HG02642 (cell line): ENCODE measurements around the gene GABRB1.

Experiments used
- ATAC-seq: cut with Tn5 transposase; IDR thresholded peaks from one replicate; pipeline ENCODE4 v1.9.1; 2021; ENCODE audit warnings: mild to moderate bottlenecking; ENCODE audit not compliant: unreplicated experiment, poor library complexity

GABRB1 gene

DNA sequence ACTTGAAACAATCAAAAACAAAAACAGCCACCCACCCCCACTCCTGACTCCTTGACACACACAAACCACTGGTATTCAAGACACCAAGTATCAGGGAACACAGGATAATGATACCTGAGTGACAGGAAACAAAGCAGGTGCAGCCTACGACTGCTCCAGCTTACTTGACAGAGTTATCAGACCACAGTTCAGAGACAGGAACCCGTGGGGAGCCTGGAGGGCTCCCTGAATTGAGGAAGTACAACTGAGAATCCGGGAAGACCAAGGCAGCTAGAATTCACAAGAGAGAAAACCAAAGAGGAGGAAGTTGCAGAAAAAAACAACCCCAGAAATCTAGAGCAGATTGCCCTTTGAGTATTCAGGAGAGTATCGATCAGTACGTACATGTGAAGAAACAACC lies 411.6 kb downstream of the GABRB1 start:
- peak; percentile 87 for ATAC-seq

DNA sequence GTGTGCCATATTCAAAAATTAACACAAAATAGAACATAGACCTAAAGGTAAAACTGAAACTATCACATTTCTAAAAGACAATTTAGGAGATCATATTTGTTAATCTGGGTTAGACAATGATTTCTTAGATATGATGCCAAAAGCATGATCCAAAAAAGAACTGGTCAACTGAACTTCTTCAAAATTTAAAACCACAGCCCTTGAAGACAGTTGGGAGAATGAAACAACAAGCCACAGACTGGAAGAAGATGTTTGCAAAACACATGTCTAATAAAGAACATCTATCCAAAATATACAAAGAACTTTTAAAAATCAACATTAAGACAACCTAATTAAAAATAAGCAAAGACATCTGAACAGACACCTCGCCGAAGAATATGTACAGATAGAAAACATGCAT lies 412.7 kb downstream of the GABRB1 start:
- no peak for ATAC-seq

DNA sequence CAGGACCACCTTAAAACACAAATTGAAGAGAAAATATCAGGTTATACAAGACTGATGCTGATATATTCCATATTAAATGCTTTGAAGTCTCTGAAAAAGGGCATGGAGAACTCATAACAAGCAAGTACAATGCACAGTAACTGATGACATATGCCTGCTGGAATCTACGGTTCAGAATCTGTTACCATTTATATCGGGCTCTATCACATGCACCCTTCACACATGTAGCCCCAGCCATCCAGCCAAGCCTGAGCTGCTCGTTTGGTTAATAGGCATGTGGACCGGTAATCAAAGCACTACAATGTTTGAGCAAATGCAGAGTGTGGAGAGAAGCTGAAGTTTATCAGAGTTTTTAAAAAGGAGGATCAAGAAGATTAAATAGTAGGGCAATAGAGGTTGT lies 420.3 kb downstream of the GABRB1 start:
- no peak for ATAC-seq

DNA sequence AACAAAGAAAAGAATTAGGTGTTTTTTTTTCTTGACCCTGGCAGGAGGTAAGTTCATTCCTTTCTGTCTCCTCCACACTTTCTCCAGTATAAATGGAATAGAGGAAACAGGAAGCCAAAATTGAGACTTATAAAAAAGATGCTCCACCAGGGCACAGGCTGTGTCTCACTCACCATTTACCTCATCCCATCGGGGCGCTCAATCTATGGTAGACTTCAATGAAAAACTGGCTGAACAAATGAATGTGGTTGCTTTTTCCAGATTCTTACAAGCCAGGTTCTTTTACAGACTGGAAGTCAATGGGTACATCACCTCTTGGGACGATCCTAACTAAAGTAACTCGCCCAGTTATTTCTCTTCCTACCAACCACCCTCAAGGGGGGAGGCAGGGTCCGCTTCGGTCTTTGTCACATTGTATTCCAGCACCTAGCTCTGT lies 431.4 kb downstream of the GABRB1 start:
- ATAC-seq, result peak; percentile 29

DNA sequence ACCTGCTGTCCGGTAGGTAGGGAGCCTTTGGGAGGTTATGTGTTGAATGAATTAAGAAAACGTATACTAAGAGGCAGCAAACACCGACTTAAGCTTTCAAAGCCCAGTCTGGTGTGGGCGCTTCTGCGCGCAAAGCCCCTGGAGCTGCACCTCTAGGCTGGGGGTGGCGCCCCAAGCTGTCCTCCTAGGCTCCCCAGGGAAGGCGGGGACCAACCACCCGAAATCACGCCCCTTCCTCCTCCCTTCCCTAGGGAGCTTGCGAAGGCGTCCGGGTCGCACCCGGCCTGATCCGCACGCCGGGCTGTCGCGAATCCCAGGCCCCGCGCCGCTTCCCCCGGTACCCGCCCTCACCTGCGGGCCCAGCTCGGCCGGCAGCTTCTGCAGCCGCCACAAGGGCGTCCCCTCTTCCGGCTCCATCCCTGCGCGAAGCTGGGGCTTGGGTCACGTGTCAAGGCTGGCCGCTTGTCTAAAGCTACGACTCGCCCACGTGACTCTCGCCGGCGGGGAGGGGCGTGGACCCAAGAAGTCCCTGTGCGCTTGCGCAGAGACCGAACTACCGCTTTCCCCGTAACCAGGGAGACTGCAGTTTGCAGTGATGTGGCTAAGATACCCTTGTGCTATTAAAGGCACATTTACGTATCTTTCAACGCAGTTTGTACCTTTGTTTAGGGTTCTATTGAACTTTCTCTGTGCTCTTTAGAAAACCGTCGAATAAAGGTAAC lies 432.0 kb downstream of the GABRB1 start, which contains the start of gene COMMD8:
Gene COMMD8, minus strand, starts transcription at position 468 of the 722 bp plus-strand sequence. Its CDS starts 51 bp downstream, at position 417.
- peak; percentile 93 for ATAC-seq

DNA sequence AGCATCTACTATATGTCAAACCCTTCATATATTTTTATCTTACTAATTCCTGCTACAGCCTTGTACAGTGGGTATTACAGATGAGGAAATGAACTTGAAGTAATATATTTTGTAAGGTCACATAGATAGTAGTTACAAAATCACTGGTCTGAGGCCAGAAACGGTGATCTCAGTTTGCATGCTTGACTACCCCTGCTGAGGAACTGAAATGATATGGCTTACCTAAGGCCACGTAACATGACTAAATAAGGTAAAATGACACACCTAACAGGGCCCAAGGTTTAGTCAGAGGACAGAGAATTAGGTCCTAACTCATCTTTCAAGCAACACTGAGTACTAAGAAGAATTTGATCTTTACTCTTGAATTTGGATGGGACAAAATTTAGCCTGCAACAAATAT lies 433.6 kb downstream of the GABRB1 start:
- ATAC-seq, result peak; percentile 19

DNA sequence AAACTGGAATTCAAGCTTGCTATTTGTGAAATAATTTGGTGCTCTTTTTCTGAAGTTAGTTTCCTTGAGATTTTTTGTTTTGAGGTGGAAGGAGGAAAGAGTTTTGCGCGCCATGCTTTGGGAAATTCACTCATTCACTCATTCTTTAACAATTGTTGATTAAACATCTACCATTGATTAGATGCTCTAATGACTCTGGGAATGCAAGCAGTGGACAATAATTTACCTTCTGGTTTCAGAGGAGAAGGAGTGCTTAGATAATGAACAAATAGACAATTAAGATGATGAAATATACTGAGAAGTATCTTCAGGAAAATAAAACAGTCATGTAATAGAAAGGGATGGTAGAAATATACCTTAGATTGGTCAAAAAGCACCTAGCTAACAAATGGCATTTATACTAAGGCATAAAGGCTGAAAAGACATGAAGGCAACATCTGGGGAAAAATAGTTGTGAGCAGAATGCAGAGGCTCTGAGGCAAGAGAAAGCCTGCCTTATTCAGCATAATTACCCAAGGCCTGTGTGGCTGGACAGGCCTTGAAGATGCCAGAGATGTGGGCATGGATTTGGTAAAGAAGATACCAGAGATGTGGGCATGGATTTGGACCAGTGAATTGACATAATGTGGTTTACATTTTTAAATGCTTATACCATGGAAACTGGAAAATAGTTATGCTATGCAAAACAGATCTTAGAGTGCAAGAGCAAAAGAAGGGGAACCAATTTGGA lies 434.9 kb downstream of the GABRB1 start:
- ATAC-seq, result no peak

DNA sequence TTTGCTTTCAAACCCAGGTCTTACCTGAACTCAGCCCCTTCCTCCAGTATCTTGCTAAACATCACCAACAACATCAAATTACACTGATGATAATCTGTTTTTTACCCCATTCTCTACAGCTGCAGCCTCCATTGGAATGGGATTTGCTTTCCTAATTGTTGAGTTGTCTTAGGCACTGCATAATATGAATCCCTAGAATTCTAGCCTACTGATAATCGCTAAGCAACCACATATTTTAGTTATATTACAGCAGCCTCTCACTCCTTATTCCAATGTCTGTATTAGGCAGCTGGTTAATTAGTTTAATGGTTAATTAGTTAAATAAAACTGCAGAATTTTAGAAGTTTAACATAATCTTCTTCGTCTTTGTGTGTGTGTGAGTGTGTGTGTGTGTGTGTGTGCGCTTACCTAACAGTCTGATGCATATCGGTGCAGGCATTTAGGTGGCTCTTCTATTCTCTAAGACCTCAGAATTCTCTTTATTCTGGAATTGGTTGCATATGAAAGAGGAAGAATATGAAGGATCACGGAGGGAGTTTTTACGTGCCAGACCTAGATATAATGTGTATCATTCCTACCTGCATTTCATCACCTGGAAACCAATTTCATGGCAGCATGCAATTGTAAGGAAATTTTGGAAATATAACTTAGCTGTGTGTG lies 437.5 kb downstream of the GABRB1 start:
- ATAC-seq, result no peak

DNA sequence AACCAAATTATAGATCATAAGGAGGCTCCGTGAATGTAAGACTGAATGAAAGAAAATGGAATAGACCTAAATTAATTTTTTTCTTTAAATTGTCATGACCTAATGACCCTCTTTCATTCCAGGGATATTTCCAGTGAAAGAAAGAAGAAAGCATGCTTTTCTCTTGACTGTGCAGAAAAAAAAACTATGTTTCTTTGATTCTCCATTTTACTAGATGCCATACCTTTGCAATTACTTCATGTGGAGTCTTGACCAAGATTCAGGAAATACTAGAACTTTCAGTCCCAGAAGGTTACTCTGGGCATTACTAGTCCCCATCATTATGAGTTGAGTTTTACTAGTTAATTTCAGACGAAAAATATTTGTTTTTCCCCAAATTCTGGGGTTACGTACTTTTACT lies 438.6 kb downstream of the GABRB1 start:
- ATAC-seq, result no peak

DNA sequence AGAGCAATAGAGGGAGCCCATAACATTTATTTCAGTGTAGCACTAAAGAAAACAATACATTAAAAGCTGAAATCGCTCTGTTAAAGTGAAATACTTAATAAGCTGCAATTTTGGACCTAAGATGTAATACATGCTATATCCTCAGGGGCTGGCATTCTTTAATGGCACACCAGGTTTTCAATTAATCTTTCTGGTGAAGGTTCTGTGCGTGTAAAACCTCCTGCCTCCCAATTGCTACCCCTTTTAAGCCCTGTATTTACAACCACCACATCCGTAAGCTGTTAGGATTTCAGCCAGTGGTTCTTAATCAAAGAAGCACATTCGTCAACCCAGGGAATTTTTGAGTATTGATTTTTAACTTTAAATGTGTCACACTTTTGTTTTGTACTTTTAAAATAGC lies 439.7 kb downstream of the GABRB1 start:
- no peak for ATAC-seq

DNA sequence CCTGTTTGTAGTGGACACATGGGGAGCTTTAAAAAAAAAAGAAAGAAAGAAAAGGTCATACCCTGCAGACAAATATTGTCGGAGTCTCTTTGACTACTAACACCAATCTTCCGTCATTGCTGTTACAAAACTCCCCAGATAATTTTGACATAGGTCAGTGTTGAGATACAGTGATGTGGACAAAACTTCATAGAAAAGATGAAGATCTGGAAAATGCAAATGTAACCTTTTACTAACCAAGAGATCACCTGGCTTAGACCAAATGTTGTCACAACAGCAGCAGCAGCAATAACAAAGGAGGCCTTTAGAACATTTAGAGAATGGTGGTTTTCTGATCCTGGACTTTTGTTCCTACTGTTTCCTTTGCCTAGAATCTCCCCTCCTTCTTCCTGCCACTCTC lies 440.2 kb downstream of the GABRB1 start:
- no peak for ATAC-seq

DNA sequence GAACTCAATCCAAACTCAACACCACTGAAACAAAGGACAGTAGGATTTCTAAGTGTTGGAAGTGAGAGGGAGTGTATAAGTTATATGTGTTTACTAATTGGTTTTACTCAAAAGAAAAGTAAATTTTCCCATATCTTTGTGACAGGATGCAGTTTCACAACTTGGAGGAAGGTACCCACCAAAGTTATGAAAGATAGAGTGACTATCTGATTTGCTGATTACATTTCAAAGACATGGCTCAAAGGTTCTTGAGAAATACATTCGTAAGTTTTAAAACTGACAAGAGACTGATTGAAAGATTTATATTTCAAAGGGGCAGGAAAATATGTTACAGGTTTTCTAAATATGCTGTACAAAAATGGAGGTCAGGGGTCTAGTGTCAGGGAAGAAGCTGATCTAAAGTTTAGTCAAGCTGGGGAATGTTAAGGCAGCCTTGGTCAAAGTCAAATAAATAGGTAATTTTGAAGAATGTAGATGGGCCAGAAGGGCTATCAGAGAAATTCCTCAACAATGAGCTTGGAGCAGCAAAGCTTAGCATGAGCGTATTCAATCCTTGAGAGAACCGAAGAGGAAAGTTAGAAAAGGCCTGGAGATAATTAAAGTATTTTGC lies 441.9 kb downstream of the GABRB1 start:
- no peak for ATAC-seq

DNA sequence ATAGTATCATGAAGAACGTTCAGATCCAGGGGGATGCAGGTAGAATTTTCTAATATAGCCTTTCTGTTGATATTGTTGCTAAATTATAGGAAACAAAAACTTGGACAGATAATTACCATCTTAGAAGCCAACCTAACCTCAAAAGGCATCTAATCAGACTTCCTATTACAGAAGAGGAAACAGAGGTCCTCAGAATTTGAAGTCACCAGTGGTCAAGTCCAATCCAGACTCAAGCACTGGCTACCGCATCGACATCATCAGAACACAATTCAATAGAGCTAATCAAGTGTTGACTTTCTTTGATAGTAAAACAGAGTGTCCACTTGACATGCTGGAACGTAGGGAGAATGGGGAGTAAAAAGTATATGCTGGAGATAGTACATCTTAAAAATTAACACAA lies 443.4 kb downstream of the GABRB1 start:
- no peak for ATAC-seq

DNA sequence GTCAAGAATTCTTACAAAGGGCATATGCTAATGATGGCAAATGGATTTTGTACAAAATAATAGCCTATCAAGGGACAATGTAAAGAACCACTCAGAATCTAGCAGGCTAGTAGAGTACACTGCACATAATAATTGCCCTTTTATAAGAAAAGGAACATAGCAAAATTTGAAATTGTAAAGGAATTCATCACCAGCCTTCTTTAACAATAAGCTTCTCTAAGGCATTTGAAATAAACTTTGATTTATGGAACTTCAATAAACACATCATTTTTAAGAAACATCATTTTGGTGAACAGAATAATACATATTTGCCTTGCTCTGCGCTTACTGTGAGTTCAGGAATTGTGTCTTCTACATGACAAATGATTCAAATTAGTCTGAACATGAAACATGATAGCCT lies 444.0 kb downstream of the GABRB1 start:
- ATAC-seq, result no peak
